HepG2 (cell line): ENCODE data around the gene RAB3A. TPM values are rescaled to one million over a fixed set of nuclear protein-coding genes. Genes with fewer than 3 reads are reported as not detected.

ENCODE experiments used
- ARNTL ChIP-seq: sonication (generic); formaldehyde crosslinking; IDR thresholded peaks from 2 replicates; pipeline ENCODE4 v1.4.0; 2020; ENCODE audit warnings: mild to moderate bottlenecking, missing genetic modification reagents
- EP300 ChIP-seq, 3 experiments: sonication (generic) in 1 of 3; formaldehyde crosslinking in 1 of 3; IDR thresholded peaks; 2 replicates each; pipeline versions ENCODE4 v1.5.1 to v1.6.1; 2011 to 2020; ENCODE audit warnings: low read depth in 2 of 3, low read length in 2 of 3, borderline replicate concordance in 1 of 3, improper control_type of control experiment in 1 of 3, mild to moderate bottlenecking in 1 of 3, missing genetic modification reagents in 1 of 3, moderate library complexity in 1 of 3
- HNRNPLL ChIP-seq: fragments of 200-400 bp; formaldehyde crosslinking; IDR thresholded peaks from 2 replicates; pipeline ENCODE4 v1.6.1; 2017; ENCODE audit warnings: mild to moderate bottlenecking, low read depth, low read length; ENCODE audit not compliant: poor library complexity, severe bottlenecking
- LCORL ChIP-seq, 2 experiments: fragments of 450-650 bp in 1 of 2; sonication (generic) in 1 of 2; formaldehyde crosslinking in 1 of 2; IDR thresholded peaks; 2 replicates each; pipeline versions ENCODE4 v1.5.0 to v1.6.1; 2017 to 2020; ENCODE audit warnings: antibody characterized with exemption in 1 of 2, missing genetic modification reagents in 1 of 2
- MYC ChIP-seq: sonication (generic); formaldehyde crosslinking; IDR thresholded peaks from 2 replicates; pipeline ENCODE4 v1.9.0; 2021; ENCODE audit warnings: missing genetic modification reagents, borderline replicate concordance
- RFX3 ChIP-seq: IDR thresholded peaks from 2 replicates; pipeline ENCODE4 v1.6.1; 2016; ENCODE audit warnings: missing biosample characterization, missing genetic modification reagents
- SIN3B ChIP-seq: fragments of 150-350 bp; IDR thresholded peaks from 2 replicates; pipeline ENCODE4 v1.6.1; 2014; ENCODE audit warnings: low read length
- SP1 ChIP-seq, 2 experiments: fragments of 450-650 bp in 1 of 2; sonication (generic) in 1 of 2; formaldehyde crosslinking in 1 of 2; IDR thresholded peaks; 2 replicates each; pipeline versions ENCODE4 v1.4.0 to v1.6.1; 2016 to 2020; ENCODE audit warnings: missing genetic modification reagents in 1 of 2
- ZNF232 ChIP-seq: sonication (generic); formaldehyde crosslinking; IDR thresholded peaks from 2 replicates; pipeline ENCODE4 v1.4.0; 2020; ENCODE audit warnings: missing genetic modification reagents, borderline replicate concordance
- ZNF576 ChIP-seq: sonication (generic); formaldehyde crosslinking; IDR thresholded peaks from 2 replicates; pipeline ENCODE4 v1.4.0; 2020; ENCODE audit warnings: mild to moderate bottlenecking, missing genetic modification reagents
- ZNF704 ChIP-seq: sonication (generic); formaldehyde crosslinking; IDR thresholded peaks from 2 replicates; pipeline ENCODE4 v1.8.1; 2023; ENCODE audit warnings: mild to moderate bottlenecking, inconsistent platforms, moderate library complexity, missing genetic modification reagents, borderline replicate concordance
- polyA plus RNA-seq, 8 experiments: library from polyadenylated mRNA; depleted of rRNA in 3 of 8; stranded (reverse) in 7 of 8; unstranded in 1 of 8; fragments of >200 nt; fragmentation: Illumina TruSeq in 4 of 8; extraction: Trizol in 4 of 8; gene quantifications; 2 replicates each; pipeline versions ENCODE4 v1.2.1 to v1.2.3, GENCODE V29; 2011 to 2016; ENCODE audit warnings: low read depth in 4 of 8, missing spikeins in 1 of 8, mixed read lengths in 1 of 8; ENCODE audit not compliant: insufficient read depth in 1 of 8
- total RNA-seq, 5 experiments: library from RNA; depleted of rRNA; stranded (reverse); fragments of >200 nt; fragmentation: Illumina TruSeq; extraction: Trizol; gene quantifications; 2 replicates each; pipeline ENCODE4 v1.2.3, GENCODE V29; 2016; ENCODE audit warnings: low read depth in 1 of 5
- TF ChIP-seq, protein P1 (sequence below), 2 experiments: sonication (generic) in 1 of 2; formaldehyde crosslinking in 1 of 2; IDR thresholded peaks; 2 replicates each; pipeline versions ENCODE4 v1.4.0 to v1.6.1; 2016 to 2020; ENCODE audit warnings: borderline replicate concordance in 1 of 2, low read depth in 1 of 2, mild to moderate bottlenecking in 1 of 2, missing genetic modification reagents in 1 of 2
- TF ChIP-seq, protein P2 (sequence below): sonication (generic); formaldehyde crosslinking; IDR thresholded peaks from 2 replicates; pipeline ENCODE4 v1.5.0; 2020; ENCODE audit warnings: missing genetic modification reagents, mild to moderate bottlenecking, borderline replicate concordance
- TF ChIP-seq, protein P3 (sequence below): sonication (generic); formaldehyde crosslinking; IDR thresholded peaks from 2 replicates; pipeline ENCODE4 v1.4.0; 2020; ENCODE audit warnings: missing genetic modification reagents, mild to moderate bottlenecking, borderline replicate concordance
- TF ChIP-seq, protein P4 (sequence below): IDR thresholded peaks from 2 replicates; pipeline ENCODE4 v1.6.1; 2012; ENCODE audit warnings: low read depth, low read length, improper control_type of control experiment

The RAB3A gene
- total and polyA plus RNA-seq, 2 of the 13 experiments (the other 11 are each of a cell fraction or from before 2014, with no cell fraction given), result 0.58 to 0.98 TPM

DNA sequence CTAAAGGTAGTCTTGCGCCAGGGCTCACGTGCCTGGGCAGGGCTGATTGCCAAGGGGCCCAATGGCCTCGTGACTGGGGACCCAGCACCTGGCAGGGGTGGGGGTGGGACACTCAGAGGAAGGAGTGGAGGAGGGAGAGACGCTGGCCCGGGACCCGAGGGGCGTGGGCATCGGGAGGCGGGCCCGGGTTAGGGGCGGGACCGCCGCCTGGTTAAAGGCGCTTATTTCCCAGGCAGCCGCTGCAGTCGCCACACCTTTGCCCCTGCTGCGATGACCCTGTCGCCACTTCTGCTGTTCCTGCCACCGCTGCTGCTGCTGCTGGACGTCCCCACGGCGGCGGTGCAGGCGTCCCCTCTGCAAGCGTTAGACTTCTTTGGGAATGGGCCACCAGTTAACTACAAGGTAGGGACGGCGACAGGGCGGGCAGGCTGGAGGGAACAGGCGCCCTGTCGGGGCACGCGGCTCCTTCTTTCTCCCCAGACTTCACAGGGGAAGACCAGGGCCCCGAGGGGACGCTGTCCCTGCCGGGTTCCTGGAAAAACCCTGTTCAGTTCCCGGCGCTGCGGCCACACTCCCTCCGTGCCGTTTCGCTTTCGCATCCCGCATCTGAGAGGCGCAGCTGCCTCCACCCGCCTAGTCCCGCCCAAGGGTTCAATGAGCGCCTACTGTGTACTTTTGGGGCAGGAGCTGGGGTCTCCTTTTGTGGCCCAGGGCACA is 30.1 kb downstream of the RAB3A start, which contains the start of gene IFI30 (continued):
- peak; percentile 50; the same call in 1 of the 2 replicates for TF ChIP-seq ZNF232
- no peak; a peak in 1 of 4 replicates for TF ChIP-seq EP300 (IDR thresholded peaks at IDR 0.05; ENCODE audit: low read depth in 2 of 2, low read length in 2 of 2)
- TF ChIP-seq EP300 (CRISPR knock-in tag; IDR thresholded peaks at IDR 0.05; ENCODE audit: borderline replicate concordance), result 0 out of 2 replicates have a peak, but pooled peaks have one; percentile 45
- TF ChIP-seq, protein P1, sequence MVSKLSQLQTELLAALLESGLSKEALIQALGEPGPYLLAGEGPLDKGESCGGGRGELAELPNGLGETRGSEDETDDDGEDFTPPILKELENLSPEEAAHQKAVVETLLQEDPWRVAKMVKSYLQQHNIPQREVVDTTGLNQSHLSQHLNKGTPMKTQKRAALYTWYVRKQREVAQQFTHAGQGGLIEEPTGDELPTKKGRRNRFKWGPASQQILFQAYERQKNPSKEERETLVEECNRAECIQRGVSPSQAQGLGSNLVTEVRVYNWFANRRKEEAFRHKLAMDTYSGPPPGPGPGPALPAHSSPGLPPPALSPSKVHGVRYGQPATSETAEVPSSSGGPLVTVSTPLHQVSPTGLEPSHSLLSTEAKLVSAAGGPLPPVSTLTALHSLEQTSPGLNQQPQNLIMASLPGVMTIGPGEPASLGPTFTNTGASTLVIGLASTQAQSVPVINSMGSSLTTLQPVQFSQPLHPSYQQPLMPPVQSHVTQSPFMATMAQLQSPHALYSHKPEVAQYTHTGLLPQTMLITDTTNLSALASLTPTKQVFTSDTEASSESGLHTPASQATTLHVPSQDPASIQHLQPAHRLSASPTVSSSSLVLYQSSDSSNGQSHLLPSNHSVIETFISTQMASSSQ (IDR thresholded peaks at IDR 0.05; ENCODE audit: low read depth), result no peak
- TF ChIP-seq, protein P1 (CRISPR knock-in tag; IDR thresholded peaks at IDR 0.05; ENCODE audit: borderline replicate concordance), result peak; percentile 49; the same call in 1 of the 2 replicates
- TF ChIP-seq MYC, result peak; percentile 60; the same call in 1 of the 2 replicates
- 0 out of 2 replicates have a peak, but pooled peaks have one; percentile 13 for TF ChIP-seq RFX3
- no peak for TF ChIP-seq SIN3B
- TF ChIP-seq ZNF576 (CRISPR knock-in tag), result peak; percentile 63; the same call in 1 of the 2 replicates
- TF ChIP-seq, protein P2, sequence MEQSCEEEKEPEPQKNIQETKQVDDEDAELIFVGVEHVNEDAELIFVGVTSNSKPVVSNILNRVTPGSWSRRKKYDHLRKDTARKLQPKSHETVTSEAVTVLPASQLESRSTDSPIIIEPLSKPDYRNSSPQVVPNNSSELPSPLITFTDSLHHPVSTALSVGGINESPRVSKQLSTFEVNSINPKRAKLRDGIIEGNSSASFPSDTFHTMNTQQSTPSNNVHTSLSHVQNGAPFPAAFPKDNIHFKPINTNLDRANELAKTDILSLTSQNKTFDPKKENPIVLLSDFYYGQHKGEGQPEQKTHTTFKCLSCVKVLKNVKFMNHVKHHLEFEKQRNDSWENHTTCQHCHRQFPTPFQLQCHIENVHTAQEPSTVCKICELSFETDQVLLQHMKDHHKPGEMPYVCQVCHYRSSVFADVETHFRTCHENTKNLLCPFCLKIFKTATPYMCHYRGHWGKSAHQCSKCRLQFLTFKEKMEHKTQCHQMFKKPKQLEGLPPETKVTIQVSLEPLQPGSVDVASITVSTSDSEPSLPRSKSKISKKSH, result no peak; the same call in 1 of the 2 replicates
- peak; percentile 66 for TF ChIP-seq HNRNPLL
- TF ChIP-seq ZNF704 (CRISPR knock-in tag), result 0 out of 2 replicates have a peak, but pooled peaks have one; percentile 79
- TF ChIP-seq ARNTL (CRISPR knock-in tag), result peak; percentile 46; the same call in 1 of the 2 replicates
- no peak for TF ChIP-seq LCORL (IDR thresholded peaks at IDR 0.05)
- peak; percentile 72 for TF ChIP-seq LCORL (CRISPR knock-in tag; IDR thresholded peaks at IDR 0.05)
- TF ChIP-seq SP1 (IDR thresholded peaks at IDR 0.05), result no peak
- peak; percentile 69 for TF ChIP-seq SP1 (CRISPR knock-in tag; IDR thresholded peaks at IDR 0.05)
- TF ChIP-seq, protein P3, sequence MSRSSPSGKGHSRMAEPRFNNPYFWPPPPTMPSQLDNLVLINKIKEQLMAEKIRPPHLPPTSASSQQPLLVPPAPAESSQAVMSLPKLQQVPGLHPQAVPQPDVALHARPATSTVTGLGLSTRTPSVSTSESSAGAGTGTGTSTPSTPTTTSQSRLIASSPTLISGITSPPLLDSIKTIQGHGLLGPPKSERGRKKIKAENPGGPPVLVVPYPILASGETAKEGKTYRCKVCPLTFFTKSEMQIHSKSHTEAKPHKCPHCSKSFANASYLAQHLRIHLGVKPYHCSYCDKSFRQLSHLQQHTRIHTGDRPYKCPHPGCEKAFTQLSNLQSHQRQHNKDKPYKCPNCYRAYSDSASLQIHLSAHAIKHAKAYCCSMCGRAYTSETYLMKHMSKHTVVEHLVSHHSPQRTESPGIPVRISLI (CRISPR knock-in tag), result 0 out of 2 replicates have a peak, but pooled peaks have one; percentile 42
- TF ChIP-seq, protein P4, sequence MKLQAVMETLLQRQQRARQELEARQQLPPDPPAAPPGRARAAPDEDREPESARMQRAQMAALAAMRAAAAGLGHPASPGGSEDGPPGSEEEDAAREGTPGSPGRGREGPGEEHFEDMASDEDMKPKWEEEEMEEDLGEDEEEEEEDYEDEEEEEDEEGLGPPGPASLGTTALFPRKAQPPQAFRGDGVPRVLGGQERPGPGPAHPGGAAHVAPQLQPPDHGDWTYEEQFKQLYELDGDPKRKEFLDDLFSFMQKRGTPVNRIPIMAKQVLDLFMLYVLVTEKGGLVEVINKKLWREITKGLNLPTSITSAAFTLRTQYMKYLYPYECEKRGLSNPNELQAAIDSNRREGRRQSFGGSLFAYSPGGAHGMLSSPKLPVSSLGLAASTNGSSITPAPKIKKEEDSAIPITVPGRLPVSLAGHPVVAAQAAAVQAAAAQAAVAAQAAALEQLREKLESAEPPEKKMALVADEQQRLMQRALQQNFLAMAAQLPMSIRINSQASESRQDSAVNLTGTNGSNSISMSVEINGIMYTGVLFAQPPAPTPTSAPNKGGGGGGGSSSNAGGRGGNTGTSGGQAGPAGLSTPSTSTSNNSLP, result no peak
